GM12892 (cell line): ENCODE results near the gene COL7A1.

ENCODE experiments used
- DNase-seq: peaks from one replicate; pipeline ENCODE4 v3.0.0; 2011; ENCODE audit not compliant: insufficient read length
- FAIRE-seq: peaks from 2 replicates; lab custom pipeline; 2011; peaks lifted over from hg19 to GRCh38; lab: Jason Lieb, UNC
- POLR2A ChIP-seq: IDR thresholded peaks from 2 replicates; pipeline ENCODE4 v1.6.1; 2011; ENCODE audit warnings: low read depth, low read length, control low read depth
- POLR2AphosphoS5 ChIP-seq: IDR thresholded peaks from 2 replicates; pipeline ENCODE4 v1.6.1; 2011; ENCODE audit warnings: low read depth, low read length, control low read depth
- TAF1 ChIP-seq: IDR thresholded peaks from 2 replicates; pipeline ENCODE4 v1.6.1; 2011; ENCODE audit warnings: low read depth, mild to moderate bottlenecking, control low read depth, low read length, borderline replicate concordance

The COL7A1 gene

GRCh38 chr3:48631516-48632448 lies 36.7 kb upstream of the COL7A1 start:
- no peak for DNase-seq
- no peak for FAIRE-seq
- TF ChIP-seq POLR2A (no peak), TAF1 (no peak), POLR2AphosphoS5 (no peak)

DNA sequence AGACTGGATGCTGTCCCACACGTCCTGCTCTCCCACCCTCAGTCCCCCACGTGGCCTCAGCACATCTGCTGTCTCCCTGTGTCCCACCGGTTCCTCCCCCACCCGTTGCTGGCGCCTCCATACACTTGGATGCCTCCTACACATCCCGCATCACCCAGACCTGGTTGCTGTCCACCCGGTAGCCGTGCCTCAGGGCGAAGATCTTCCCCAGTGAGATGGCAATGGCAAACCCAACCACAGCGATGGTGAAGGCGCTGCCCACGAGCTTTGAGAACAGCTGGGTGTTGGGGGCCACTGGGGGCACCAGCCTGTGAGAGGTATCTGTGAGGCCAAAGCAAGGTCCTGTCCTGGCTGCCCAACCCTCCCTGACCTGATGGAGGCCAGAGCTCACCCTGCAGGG lies 35.7 kb upstream of the COL7A1 start:
- TF ChIP-seq POLR2A (no peak), POLR2AphosphoS5 (no peak), TAF1 (no peak)
- FAIRE-seq (no peak), DNase-seq (no peak)

GRCh38 chr3:48630407-48630806 lies 35.3 kb upstream of the COL7A1 start:
- FAIRE-seq = no peak
- DNase-seq = no peak
- no peak for TF ChIP-seq TAF1
- no peak for TF ChIP-seq POLR2AphosphoS5
- TF ChIP-seq POLR2A = no peak

- no peak for TF ChIP-seq POLR2A
- TF ChIP-seq POLR2AphosphoS5 = no peak
- TF ChIP-seq TAF1 = no peak
- no peak for DNase-seq
- FAIRE-seq = no peak
These were observed 34.8 kb upstream of the COL7A1 start for GRCh38 chr3:48629894-48630293.

DNA sequence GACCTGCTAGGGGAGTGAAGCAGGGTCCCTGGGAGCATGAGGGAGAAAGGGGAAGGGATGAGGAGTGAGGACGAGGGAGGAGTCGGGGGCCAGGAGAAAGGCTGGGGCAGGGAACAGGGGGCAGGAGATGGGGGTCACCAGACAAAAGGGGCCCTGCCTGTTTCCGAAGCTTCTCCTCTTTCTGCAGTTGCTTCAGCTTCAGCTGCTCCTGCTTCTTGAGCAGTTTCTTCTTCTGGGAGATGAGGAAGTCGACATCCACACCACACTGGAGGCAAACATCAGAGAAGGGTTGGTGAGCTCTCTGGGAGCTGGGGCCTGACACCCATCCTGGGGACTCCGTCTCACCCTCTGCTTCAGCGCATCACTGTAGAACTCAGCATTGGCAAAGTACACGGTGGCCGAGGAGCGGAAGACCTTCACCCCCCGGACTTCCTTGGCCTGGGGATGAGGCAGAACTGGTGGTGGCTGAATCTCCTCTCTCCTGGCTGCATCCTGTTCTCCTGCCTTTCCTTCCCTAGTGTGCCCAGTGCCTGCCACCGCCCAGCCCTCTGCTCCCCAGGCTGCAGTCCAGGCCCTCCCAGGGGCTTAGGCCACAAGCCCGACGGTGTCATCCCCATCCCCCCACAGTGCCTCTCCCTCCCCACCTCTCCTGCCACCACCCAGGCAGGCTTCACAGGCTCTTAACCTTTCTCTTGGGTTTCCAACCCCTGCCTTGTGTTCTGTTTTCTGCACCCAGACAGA lies 33.3 kb upstream of the COL7A1 start:
- FAIRE-seq (no peak), DNase-seq (no peak)
- no peak for TF ChIP-seq POLR2A
- TF ChIP-seq TAF1 = no peak
- no peak for TF ChIP-seq POLR2AphosphoS5

- FAIRE-seq (no peak), DNase-seq (no peak)
- TF ChIP-seq TAF1 = no peak
- TF ChIP-seq POLR2A = no peak
- no peak for TF ChIP-seq POLR2AphosphoS5
These were observed 30.5 kb upstream of the COL7A1 start for GRCh38 chr3:48625600-48625999.

DNA sequence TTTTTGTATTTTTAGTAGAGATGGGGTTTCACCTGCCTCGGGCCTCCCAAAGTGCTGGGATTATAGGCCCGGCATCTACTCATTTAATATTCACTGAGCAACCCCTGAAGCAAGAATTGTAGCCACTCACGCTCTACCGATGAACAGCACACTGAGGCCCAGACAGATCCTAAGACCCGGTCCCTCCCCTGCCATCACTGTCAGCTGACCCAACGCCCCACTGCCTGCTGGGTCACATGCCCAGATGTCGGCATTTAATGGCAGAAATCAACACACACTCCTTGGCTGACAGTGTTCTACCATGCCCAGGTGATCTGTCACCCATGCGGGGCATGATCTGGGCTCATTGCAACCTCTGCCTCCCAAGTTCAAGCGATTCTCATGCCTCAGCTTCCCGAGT lies 29.6 kb upstream of the COL7A1 start:
- FAIRE-seq (no peak), DNase-seq (no peak)
- TF ChIP-seq POLR2A (no peak), TAF1 (no peak), POLR2AphosphoS5 (no peak)

GRCh38 chr3:48623851-48624547 lies 28.9 kb upstream of the COL7A1 start:
- DNase-seq = no peak
- no peak for TF ChIP-seq POLR2AphosphoS5
- TF ChIP-seq TAF1 = no peak
- no peak for TF ChIP-seq POLR2A

DNA sequence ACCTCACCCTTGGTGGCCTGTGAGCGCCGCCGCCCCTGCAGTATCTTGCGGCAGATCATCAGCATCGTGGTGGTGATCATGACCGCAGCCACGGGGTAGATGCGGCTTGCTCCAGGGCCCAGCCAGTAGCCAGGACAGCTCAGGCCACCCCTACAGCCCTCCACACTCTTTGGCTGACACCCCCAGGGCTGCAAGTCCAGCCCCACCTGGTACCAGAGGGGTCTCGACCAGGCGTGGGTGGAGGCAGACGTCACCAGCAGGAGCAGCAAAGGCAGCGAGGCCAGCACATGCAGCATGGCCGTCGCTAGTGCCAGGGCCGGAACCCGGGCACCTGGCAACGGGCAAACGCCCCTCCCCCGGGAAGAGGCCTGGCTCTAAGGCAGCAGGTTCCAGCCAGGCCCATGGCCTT lies 26.3 kb upstream of the COL7A1 start, which contains the start of gene TMEM89:
Gene TMEM89, minus strand, starts transcription at position 309 of the 409 bp plus-strand sequence. Its CDS starts 13 bp downstream, at position 296.
- DNase-seq (no peak), FAIRE-seq (no peak)
- no peak for TF ChIP-seq POLR2AphosphoS5
- no peak for TF ChIP-seq POLR2A
- no peak for TF ChIP-seq TAF1

More at GRCh38 chr3:48623851-48624547, 28.9 kb upstream of the COL7A1 start:
- FAIRE-seq = no peak

- no peak for FAIRE-seq
- TF ChIP-seq POLR2AphosphoS5 (no peak), TAF1 (no peak), POLR2A (no peak)
- no peak for DNase-seq
These were observed 24.7 kb upstream of the COL7A1 start for GRCh38 chr3:48619541-48620524.
